ENCODE data around the gene MYH8. TPM values are rescaled to one million over a fixed set of nuclear protein-coding genes. Genes with fewer than 3 reads are reported as not detected.

The MYH8 gene
- total and polyA plus RNA-seq, 2 of the 13 experiments (the other 11 are each of a cell fraction or from before 2014, with no cell fraction given), result not detected

GRCh38 chr17:10394201-10394887 lies 27.4 kb downstream of the MYH8 start:
- Histone ChIP-seq H3K4me2 (ENCODE audit: low read depth, low read length) (no peak overlapping the region), H3K4me3 (replicated peaks in 1 of 3; ENCODE audit: insufficient read depth in 1 of 3, low read depth in 2 of 3, low read length in 3 of 3) (no peak overlapping the region), H4K20me1 (ENCODE audit: insufficient read depth, low read length) (no peaks in the 10 kb centered on the region), H2AFZ (ENCODE audit: low read length) (no peak overlapping the region), H3K27me3 (ENCODE audit: control insufficient read depth in 1 of 2, insufficient read depth in 2 of 2, low read length in 2 of 2) (peaks cover 2 to 10% of the 10 kb centered on the region in 2 experiments; a peak in 2 of 5 replicates), H3K79me2 (ENCODE audit: insufficient read depth, low read length) (no peaks in the 10 kb centered on the region), H3K36me3 (replicated peaks in 1 of 2; ENCODE audit: control insufficient read depth in 1 of 2, insufficient read depth in 2 of 2, low read length in 2 of 2) (no peaks in the 10 kb centered on the region), H3K27ac (ENCODE audit: extremely low read length, insufficient read depth, low read length) (no peak overlapping the region), H3K9me3 (ENCODE audit: low read length) (no peaks in the 10 kb centered on the region), H3K9ac (ENCODE audit: insufficient read depth, low read depth, low read length) (no peak overlapping the region), H3K4me1 (ENCODE audit: insufficient read depth, low read length) (no peaks in the 10 kb centered on the region)
- CTCF ChIA-PET (ENCODE audit: low intra/inter-chr PET ratio, low total read pairs), result no interaction called here
- FAIRE-seq (no peak), DNase-seq (ENCODE audit: low spot score) (no peak), ATAC-seq (no peak)
- BruUV-seq (replicated peaks), result no TSS peak
- WGBS (ENCODE audit: low lambda C conversion rate), result 16% methylated on average over 6 of the region's 6 CpGs
- in situ Hi-C loops (cut with HindIII; ENCODE audit: extremely low pct_ligation_motif_present, low pct_unique_long_range_greater_than_20kb), result no loop called here
- TF ChIP-seq TBL1XR1 (IDR thresholded peaks at IDR 0.05; ENCODE audit: borderline replicate concordance, low read length, partially characterized antibody) (no peak), TMF1 (CRISPR knock-in tag; IDR thresholded peaks at IDR 0.05; ENCODE audit: low read depth) (no peak), CREB1 (IDR thresholded peaks at IDR 0.05) (0 out of 2 replicates have a peak, but pooled peaks have one; percentile 12), CREB1 (CRISPR knock-in tag; IDR thresholded peaks at IDR 0.05) (no peak), KDM4B (CRISPR knock-in tag; IDR thresholded peaks at IDR 0.05) (no peak)
- TF ChIP-seq, protein P1, sequence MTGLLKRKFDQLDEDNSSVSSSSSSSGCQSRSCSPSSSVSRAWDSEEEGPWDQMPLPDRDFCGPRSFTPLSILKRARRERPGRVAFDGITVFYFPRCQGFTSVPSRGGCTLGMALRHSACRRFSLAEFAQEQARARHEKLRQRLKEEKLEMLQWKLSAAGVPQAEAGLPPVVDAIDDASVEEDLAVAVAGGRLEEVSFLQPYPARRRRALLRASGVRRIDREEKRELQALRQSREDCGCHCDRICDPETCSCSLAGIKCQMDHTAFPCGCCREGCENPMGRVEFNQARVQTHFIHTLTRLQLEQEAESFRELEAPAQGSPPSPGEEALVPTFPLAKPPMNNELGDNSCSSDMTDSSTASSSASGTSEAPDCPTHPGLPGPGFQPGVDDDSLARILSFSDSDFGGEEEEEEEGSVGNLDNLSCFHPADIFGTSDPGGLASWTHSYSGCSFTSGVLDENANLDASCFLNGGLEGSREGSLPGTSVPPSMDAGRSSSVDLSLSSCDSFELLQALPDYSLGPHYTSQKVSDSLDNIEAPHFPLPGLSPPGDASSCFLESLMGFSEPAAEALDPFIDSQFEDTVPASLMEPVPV (CRISPR knock-in tag; IDR thresholded peaks at IDR 0.05), result no peak
- intact Hi-C loops (cut with micrococcal nuclease; ENCODE audit: unreplicated experiment), result no loop called here
- POLR2A ChIA-PET, result no interaction called here

GRCh38 chr17:10392880-10393279 lies 28.9 kb downstream of the MYH8 start:
- BruUV-seq (replicated peaks), result no TSS peak
- ChIA-PET CTCF (ENCODE audit: low intra/inter-chr PET ratio, low total read pairs) (no interaction called here), POLR2A (no interaction called here)
- ATAC-seq (no peak), FAIRE-seq (no peak), DNase-seq (ENCODE audit: low spot score) (no peak)
- WGBS (ENCODE audit: low lambda C conversion rate), result 11% methylated on average over 9 of the region's 9 CpGs
- Histone ChIP-seq H3K36me3 (replicated peaks in 1 of 2; ENCODE audit: control insufficient read depth in 1 of 2, insufficient read depth in 2 of 2, low read length in 2 of 2) (no peaks in the 10 kb centered on the region), H3K4me1 (ENCODE audit: insufficient read depth, low read length) (no peaks in the 10 kb centered on the region), H3K4me2 (ENCODE audit: low read depth, low read length) (no peak overlapping the region), H3K79me2 (ENCODE audit: insufficient read depth, low read length) (no peaks in the 10 kb centered on the region), H2AFZ (ENCODE audit: low read length) (no peak overlapping the region), H3K4me3 (replicated peaks in 1 of 3; ENCODE audit: insufficient read depth in 1 of 3, low read depth in 2 of 3, low read length in 3 of 3) (no peak overlapping the region), H3K9me3 (ENCODE audit: low read length) (no peaks in the 10 kb centered on the region), H3K27ac (ENCODE audit: extremely low read length, insufficient read depth, low read length) (no peak overlapping the region), H3K9ac (ENCODE audit: insufficient read depth, low read depth, low read length) (no peak overlapping the region), H3K27me3 (ENCODE audit: control insufficient read depth in 1 of 2, insufficient read depth in 2 of 2, low read length in 2 of 2) (peaks cover 2 to 15% of the 10 kb centered on the region in 2 experiments; a peak in 2 of 5 replicates), H4K20me1 (ENCODE audit: insufficient read depth, low read length) (no peaks in the 10 kb centered on the region)
- intact Hi-C loops (cut with micrococcal nuclease; ENCODE audit: unreplicated experiment) (no loop called here), in situ Hi-C loops (cut with HindIII; ENCODE audit: extremely low pct_ligation_motif_present, low pct_unique_long_range_greater_than_20kb) (no loop called here)
- no peak for TF ChIP-seq RAD51 (IDR thresholded peaks at IDR 0.05; ENCODE audit: borderline replicate concordance)
- TF ChIP-seq HES4 (CRISPR knock-in tag; IDR thresholded peaks at IDR 0.05; ENCODE audit: borderline replicate concordance), result no peak
- no peak for TF ChIP-seq ZNF782 (CRISPR knock-in tag; IDR thresholded peaks at IDR 0.05; ENCODE audit: borderline replicate concordance)
- TF ChIP-seq MZF1 (CRISPR knock-in tag; IDR thresholded peaks at IDR 0.05; ENCODE audit: borderline replicate concordance), result no peak
- TF ChIP-seq DR1 (CRISPR knock-in tag; IDR thresholded peaks at IDR 0.05), result no peak
- no peak for TF ChIP-seq HOXA5 (CRISPR knock-in tag; IDR thresholded peaks at IDR 0.05)
- no peak for TF ChIP-seq ISL2 (CRISPR knock-in tag; IDR thresholded peaks at IDR 0.05)
- no peak for TF ChIP-seq ZNF598 (CRISPR knock-in tag; IDR thresholded peaks at IDR 0.05; ENCODE audit: borderline replicate concordance)
- no peak for TF ChIP-seq HDAC2 (CRISPR knock-in tag; IDR thresholded peaks at IDR 0.05)
- no peak for TF ChIP-seq CSRNP2 (CRISPR knock-in tag; conservative IDR thresholded peaks at IDR 0.05; ENCODE audit: low read depth)
- no peak for TF ChIP-seq SAP130 (CRISPR knock-in tag; IDR thresholded peaks at IDR 0.05; ENCODE audit: low read depth)
- TF ChIP-seq HDAC6 (IDR thresholded peaks at IDR 0.05; ENCODE audit: low read depth, low read length), result no peak

Measured in HepG2 (cell line).